Karpas-422 (cell line): ENCODE measurements around the gene SLMAP. TPM values are rescaled to one million over a fixed set of nuclear protein-coding genes. Genes with fewer than 3 reads are reported as not detected.
"Not testable (repeated sequence)": the region's sequence is repeated elsewhere in the genome, so short reads cannot be mapped to it uniquely, and the experiment has no call there.

Experiments used
- DNase-seq: peaks from one replicate; pipeline ENCODE4 v3.0.0-alpha.2; 2015
- H2AFZ ChIP-seq: fragments of 200-600 bp; sonication (generic); 2 replicates; pipeline ENCODE4 v1.6.1; 2014; ENCODE audit warnings: antibody characterized with exemption, low read length, mixed read lengths
- H3K27ac ChIP-seq: fragments of 200-600 bp; sonication (generic); 2 replicates; pipeline ENCODE4 v1.5.1; 2014; ENCODE audit warnings: mild to moderate bottlenecking, low read length, moderate library complexity
- H3K27me3 ChIP-seq: fragments of 200-600 bp; sonication (generic); 2 replicates; pipeline ENCODE4 v1.6.1; 2014; ENCODE audit warnings: low read length, mixed read lengths
- H3K36me3 ChIP-seq: fragments of 200-600 bp; sonication (generic); 2 replicates; pipeline ENCODE4 v1.6.1; 2014; ENCODE audit warnings: low read length, mixed read lengths; ENCODE audit not compliant: insufficient read depth
- H3K4me1 ChIP-seq: fragments of 200-600 bp; sonication (generic); 2 replicates; pipeline ENCODE4 v1.6.1; 2014; ENCODE audit warnings: mild to moderate bottlenecking, low read length, mixed read lengths
- H3K4me2 ChIP-seq: fragments of 200-600 bp; sonication (generic); 2 replicates; pipeline ENCODE4 v1.6.1; 2014; ENCODE audit warnings: low read length, low read depth, mild to moderate bottlenecking; ENCODE audit not compliant: poor library complexity, severe bottlenecking
- H3K4me3 ChIP-seq: fragments of 200-600 bp; sonication (generic); 2 replicates; pipeline ENCODE4 v1.5.1; 2014; ENCODE audit warnings: mild to moderate bottlenecking, antibody characterized with exemption, low read length, mixed read lengths
- H3K79me2 ChIP-seq: fragments of 200-600 bp; sonication (generic); 2 replicates; pipeline ENCODE4 v1.6.1; 2014; ENCODE audit warnings: mild to moderate bottlenecking, low read length, mixed read lengths
- H3K9ac ChIP-seq: fragments of 200-600 bp; sonication (generic); 2 replicates; pipeline ENCODE4 v1.6.0; 2014; ENCODE audit warnings: low read length
- H3K9me2 ChIP-seq: fragments of 200-600 bp; sonication (generic), shearing (Covaris generic); replicated peaks from 2 replicates; pipeline ENCODE4 v1.6.0; 2014; ENCODE audit warnings: mild to moderate bottlenecking, low read length, moderate library complexity; ENCODE audit not compliant: insufficient read depth
- H3K9me3 ChIP-seq: fragments of 300-700, 200-600 bp; sonication (generic); 2 replicates; pipeline ENCODE4 v1.6.1; 2014; ENCODE audit warnings: low read length, mixed read lengths
- H4K20me1 ChIP-seq: fragments of 200-600 bp; sonication (generic); 2 replicates; pipeline ENCODE4 v1.6.1; 2014; ENCODE audit warnings: mild to moderate bottlenecking, antibody characterized with exemption, low read length, low read depth; ENCODE audit not compliant: insufficient read depth
- total RNA-seq: library from RNA; depleted of rRNA; stranded (reverse); fragments of >200 nt; shearing (Covaris generic); gene quantifications from 2 replicates; pipeline ENCODE4 v1.2.3, GENCODE V29; 2014; ENCODE audit warnings: low replicate concordance

Gene SLMAP
- total RNA-seq, 1 experiment from 2014 or later: 63.6 TPM

- no peaks in the 10 kb centered on the region for H3K4me1 ChIP-seq
- no peaks in the 10 kb centered on the region for H3K9me2 ChIP-seq
- no peak overlapping the region for H3K4me2 ChIP-seq
- DNase-seq: no peak
- no peaks in the 10 kb centered on the region for H4K20me1 ChIP-seq
- H3K9me3 ChIP-seq: no peaks in the 10 kb centered on the region
- no peak overlapping the region for H3K27ac ChIP-seq
- no peaks in the 10 kb centered on the region for H3K27me3 ChIP-seq
- H3K9ac ChIP-seq: no peak overlapping the region
- H2AFZ ChIP-seq: no peak overlapping the region
- peaks cover 22% of the 10 kb centered on the region; the same call in 1 of the 2 replicates for H3K36me3 ChIP-seq
- H3K79me2 ChIP-seq: peaks cover 6% of the 10 kb centered on the region; the same call in 1 of the 2 replicates
- H3K4me3 ChIP-seq: no peak overlapping the region
Observed at GRCh38 chr3:57863380-57863779, 107.3 kb downstream of the SLMAP start.

GRCh38 chr3:57864853-57865252 lies 108.7 kb downstream of the SLMAP start:
- H3K9me2 ChIP-seq: no peaks in the 10 kb centered on the region
- no peak overlapping the region for H3K9ac ChIP-seq
- H3K27ac ChIP-seq: no peak overlapping the region
- H3K4me3 ChIP-seq: no peak overlapping the region
- no peak for DNase-seq
- H3K79me2 ChIP-seq: peaks cover 6% of the 10 kb centered on the region; the same call in 1 of the 2 replicates
- no peaks in the 10 kb centered on the region for H3K4me1 ChIP-seq
- H3K9me3 ChIP-seq: no peaks in the 10 kb centered on the region
- no peaks in the 10 kb centered on the region for H3K27me3 ChIP-seq
- H2AFZ ChIP-seq: no peak overlapping the region
- peaks cover 17% of the 10 kb centered on the region; the same call in 1 of the 2 replicates for H3K36me3 ChIP-seq
- no peaks in the 10 kb centered on the region for H4K20me1 ChIP-seq
- H3K4me2 ChIP-seq: no peak overlapping the region

GRCh38 chr3:57869110-57869509 lies 113.0 kb downstream of the SLMAP start:
- not testable (repeated sequence) for H3K27ac ChIP-seq, H3K36me3 ChIP-seq, H3K9ac ChIP-seq, H3K4me3 ChIP-seq, H3K27me3 ChIP-seq, DNase-seq, H2AFZ ChIP-seq, H4K20me1 ChIP-seq, H3K4me1 ChIP-seq, H3K9me3 ChIP-seq, H3K4me2 ChIP-seq, H3K9me2 ChIP-seq
- H3K79me2 ChIP-seq: peaks cover 13% of the 10 kb centered on the region

GRCh38 chr3:57872606-57873005 lies 116.5 kb downstream of the SLMAP start:
- no peaks in the 10 kb centered on the region for H3K27me3 ChIP-seq
- H3K79me2 ChIP-seq: peaks cover 16% of the 10 kb centered on the region
- DNase-seq: no peak

GRCh38 chr3:57876632-57877031 lies 120.5 kb downstream of the SLMAP start:
- Histone ChIP-seq H3K27ac (no peak overlapping the region), H3K27me3 (no peaks in the 10 kb centered on the region), H3K9me2 (no peaks in the 10 kb centered on the region), H3K4me2 (no peak overlapping the region), H3K79me2 (peaks cover 15% of the 10 kb centered on the region; the same call in 1 of the 2 replicates), H3K4me3 (no peak overlapping the region), H3K9me3 (no peaks in the 10 kb centered on the region), H3K9ac (no peak overlapping the region), H3K4me1 (no peaks in the 10 kb centered on the region; the same call in 1 of the 2 replicates), H3K36me3 (no peaks in the 10 kb centered on the region), H2AFZ (no peak overlapping the region), H4K20me1 (no peaks in the 10 kb centered on the region)
- no peak for DNase-seq

More at GRCh38 chr3:57872606-57873005, 116.5 kb downstream of the SLMAP start:
- H3K4me3 ChIP-seq: no peak overlapping the region
- H3K27ac ChIP-seq: no peak overlapping the region
- H4K20me1 ChIP-seq: no peaks in the 10 kb centered on the region
- no peaks in the 10 kb centered on the region for H3K9me2 ChIP-seq
- H3K9me3 ChIP-seq: no peaks in the 10 kb centered on the region
- no peak overlapping the region for H3K4me2 ChIP-seq
- H3K9ac ChIP-seq: no peak overlapping the region
- no peaks in the 10 kb centered on the region; the same call in 1 of the 2 replicates for H3K4me1 ChIP-seq
- H3K36me3 ChIP-seq: no peaks in the 10 kb centered on the region; the same call in 1 of the 2 replicates
- H2AFZ ChIP-seq: no peak overlapping the region

GRCh38 chr3:57877116-57877515 lies 121.0 kb downstream of the SLMAP start:
- H3K27ac ChIP-seq: no peak overlapping the region
- H3K79me2 ChIP-seq: peaks cover 15% of the 10 kb centered on the region; the same call in 1 of the 2 replicates
- no peak overlapping the region for H3K9ac ChIP-seq

GRCh38 chr3:57884436-57884835 lies 128.3 kb downstream of the SLMAP start:
- not testable (repeated sequence) for H4K20me1 ChIP-seq, H3K9ac ChIP-seq, H3K4me1 ChIP-seq, H2AFZ ChIP-seq, H3K27ac ChIP-seq, H3K79me2 ChIP-seq, DNase-seq, H3K27me3 ChIP-seq, H3K4me3 ChIP-seq, H3K36me3 ChIP-seq, H3K9me3 ChIP-seq, H3K9me2 ChIP-seq, H3K4me2 ChIP-seq

More at GRCh38 chr3:57877116-57877515, 121.0 kb downstream of the SLMAP start:
- DNase-seq: no peak
- Histone ChIP-seq H3K27me3 (no peaks in the 10 kb centered on the region), H4K20me1 (no peaks in the 10 kb centered on the region), H3K4me1 (no peaks in the 10 kb centered on the region; the same call in 1 of the 2 replicates), H3K9me2 (no peaks in the 10 kb centered on the region), H3K9me3 (no peaks in the 10 kb centered on the region), H2AFZ (no peak overlapping the region), H3K4me2 (no peak overlapping the region), H3K4me3 (no peak overlapping the region), H3K36me3 (no peaks in the 10 kb centered on the region)

- H3K9me3 ChIP-seq: no peaks in the 10 kb centered on the region
Observed at GRCh38 chr3:57889807-57890206, 133.7 kb downstream of the SLMAP start.

More at GRCh38 chr3:57889807-57890206, 133.7 kb downstream of the SLMAP start:
- H3K79me2 ChIP-seq: no peaks in the 10 kb centered on the region; the same call in 1 of the 2 replicates
- H2AFZ ChIP-seq: no peak overlapping the region
- H4K20me1 ChIP-seq: no peaks in the 10 kb centered on the region
- H3K4me2 ChIP-seq: no peak overlapping the region
- no peaks in the 10 kb centered on the region for H3K36me3 ChIP-seq
- no peak for DNase-seq
- no peaks in the 10 kb centered on the region for H3K9me2 ChIP-seq
- no peak overlapping the region for H3K27ac ChIP-seq
- H3K4me1 ChIP-seq: peaks cover 4% of the 10 kb centered on the region; the same call in 1 of the 2 replicates
- H3K9ac ChIP-seq: no peak overlapping the region
- no peaks in the 10 kb centered on the region for H3K27me3 ChIP-seq
- H3K4me3 ChIP-seq: no peak overlapping the region
